Measurements from ENCODE around the gene STS. TPM values are rescaled to one million over a fixed set of nuclear protein-coding genes. Genes with fewer than 3 reads are reported as not detected.
A peak's percentile ranks its signal among the peaks of the same experiment; 100 is the strongest.

Gene STS, protein sequence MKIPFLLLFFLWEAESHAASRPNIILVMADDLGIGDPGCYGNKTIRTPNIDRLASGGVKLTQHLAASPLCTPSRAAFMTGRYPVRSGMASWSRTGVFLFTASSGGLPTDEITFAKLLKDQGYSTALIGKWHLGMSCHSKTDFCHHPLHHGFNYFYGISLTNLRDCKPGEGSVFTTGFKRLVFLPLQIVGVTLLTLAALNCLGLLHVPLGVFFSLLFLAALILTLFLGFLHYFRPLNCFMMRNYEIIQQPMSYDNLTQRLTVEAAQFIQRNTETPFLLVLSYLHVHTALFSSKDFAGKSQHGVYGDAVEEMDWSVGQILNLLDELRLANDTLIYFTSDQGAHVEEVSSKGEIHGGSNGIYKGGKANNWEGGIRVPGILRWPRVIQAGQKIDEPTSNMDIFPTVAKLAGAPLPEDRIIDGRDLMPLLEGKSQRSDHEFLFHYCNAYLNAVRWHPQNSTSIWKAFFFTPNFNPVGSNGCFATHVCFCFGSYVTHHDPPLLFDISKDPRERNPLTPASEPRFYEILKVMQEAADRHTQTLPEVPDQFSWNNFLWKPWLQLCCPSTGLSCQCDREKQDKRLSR
- 4.3 TPM for total RNA-seq
- long read RNA-seq, partial matches to known transcripts, result 1 of 13 reads
- long read RNA-seq, other reads (novel, unspliced or antisense), result 12 of 13 reads

DNA sequence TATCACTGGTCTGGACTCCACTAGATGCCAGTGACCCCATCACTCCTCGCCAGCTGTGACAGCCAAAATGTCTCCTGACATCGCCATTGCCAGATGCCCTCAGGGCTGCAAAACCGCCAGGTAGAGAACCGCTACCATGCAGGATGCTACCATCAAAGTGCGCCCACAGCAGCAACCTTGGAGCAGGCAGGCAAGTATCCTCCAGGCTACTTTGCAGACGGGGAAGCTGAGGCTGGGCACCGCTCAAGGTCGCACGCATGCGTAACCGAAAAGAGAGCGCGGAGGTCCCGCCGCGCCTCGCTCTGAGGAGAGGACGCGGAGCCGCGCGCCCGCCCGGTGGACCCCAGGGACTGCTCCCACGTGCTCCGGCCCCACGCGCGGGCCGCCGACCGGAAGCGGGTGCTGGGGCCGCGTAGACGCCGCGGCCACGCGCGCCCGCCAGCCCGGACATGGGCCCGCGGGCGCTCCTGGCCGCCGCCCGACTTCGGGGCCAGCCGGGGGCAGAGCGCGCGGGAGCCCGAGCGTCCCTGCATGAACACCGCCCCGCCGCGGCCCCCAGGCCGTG lies at the start of gene STS:
Gene STS, plus strand, starts transcription at position 300 of the 565 bp plus-strand sequence. CDS start 105,488 bp downstream, outside the sequence.
- intact Hi-C loops (cut with DNase I), result no loop called here
- DNase-seq (peak; percentile 58), ATAC-seq (ENCODE audit: poor library complexity) (peak; percentile 67)

GRCh38 chrX:7100022-7100421 lies 47.5 kb upstream of the STS start:
- intact Hi-C loops (cut with DNase I), result no loop called here
- ATAC-seq (ENCODE audit: poor library complexity) (no peak), DNase-seq (no peak)

DNA sequence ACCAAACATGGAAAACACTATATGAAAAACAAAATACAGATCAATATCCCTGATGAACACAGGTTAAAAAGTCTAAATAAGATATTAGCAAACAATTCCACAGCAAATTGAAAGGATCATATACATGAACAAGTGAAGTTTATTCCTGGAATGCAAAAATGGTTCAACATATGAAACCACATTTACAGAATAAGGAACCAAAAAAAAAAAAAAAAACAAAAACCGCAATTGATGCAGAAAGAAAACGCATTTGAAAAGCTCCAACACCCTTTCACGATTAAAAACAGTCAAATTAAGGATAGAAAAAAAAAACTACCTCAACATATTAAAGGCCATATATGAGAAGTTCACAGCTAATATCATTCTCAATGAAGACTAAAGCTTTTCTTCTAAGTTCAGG lies 45.4 kb upstream of the STS start:
- DNase-seq, result no peak
- intact Hi-C loops (cut with DNase I), result no loop called here
- no peak for ATAC-seq (ENCODE audit: poor library complexity)

DNA sequence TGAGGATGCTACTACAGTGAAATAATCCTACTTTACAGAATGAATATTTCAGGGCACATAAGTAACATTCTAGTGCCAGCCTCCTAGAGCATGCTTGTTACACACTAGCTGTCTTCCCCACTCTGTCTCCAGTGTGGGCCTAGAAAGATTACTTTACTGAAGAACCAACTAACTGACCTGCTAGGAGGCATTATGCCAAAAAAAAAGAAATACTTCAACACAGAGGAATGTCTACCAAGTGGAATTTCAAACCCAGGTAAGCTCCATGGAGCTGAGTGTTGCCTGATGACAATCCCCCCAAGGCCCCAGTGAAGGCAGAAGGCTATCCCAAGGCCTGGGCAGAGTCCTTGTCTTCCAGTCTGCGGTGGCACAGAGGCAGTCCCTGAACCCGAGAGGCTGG lies 40.9 kb upstream of the STS start:
- intact Hi-C loops (cut with DNase I), result no loop called here
- DNase-seq (no peak), ATAC-seq (ENCODE audit: poor library complexity) (no peak)

DNA sequence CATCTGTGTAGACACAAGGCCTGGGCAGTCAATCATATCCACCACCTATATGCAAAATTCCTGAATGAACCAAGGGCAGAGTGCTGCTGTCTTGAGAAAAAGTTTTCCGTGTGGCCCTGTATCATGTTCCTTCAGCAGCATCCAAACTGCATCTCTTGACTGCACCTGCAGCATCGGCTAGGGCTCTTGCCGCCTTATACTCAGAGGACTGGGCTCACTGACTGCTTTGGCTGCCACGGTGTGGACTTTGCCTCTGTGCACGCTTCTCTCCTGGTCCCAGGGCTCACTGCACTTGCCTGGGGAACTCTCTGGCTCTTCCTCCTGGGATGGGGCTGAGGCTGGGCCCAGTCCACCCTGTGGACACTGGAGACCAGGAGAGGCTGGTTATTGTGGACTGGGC lies 39.5 kb upstream of the STS start:
- ATAC-seq (ENCODE audit: poor library complexity), result no peak
- intact Hi-C loops (cut with DNase I), result no loop called here

GRCh38 chrX:7109049-7109531 lies 38.4 kb upstream of the STS start:
- no peak for DNase-seq
- intact Hi-C loops (cut with DNase I), result no loop called here
- ATAC-seq (ENCODE audit: poor library complexity), result no peak

More for the DNA sequence above, 39.5 kb upstream of the STS start:
- no peak for DNase-seq

- intact Hi-C loops (cut with DNase I), result no loop called here
- ATAC-seq (ENCODE audit: poor library complexity), result no peak
- DNase-seq, result no peak
These were observed 37.4 kb upstream of the STS start for GRCh38 chrX:7109838-7110793.

GRCh38 chrX:7110821-7111276 lies 36.7 kb upstream of the STS start:
- DNase-seq (no peak), ATAC-seq (ENCODE audit: poor library complexity) (no peak)
- intact Hi-C loops (cut with DNase I), result no loop called here

DNA sequence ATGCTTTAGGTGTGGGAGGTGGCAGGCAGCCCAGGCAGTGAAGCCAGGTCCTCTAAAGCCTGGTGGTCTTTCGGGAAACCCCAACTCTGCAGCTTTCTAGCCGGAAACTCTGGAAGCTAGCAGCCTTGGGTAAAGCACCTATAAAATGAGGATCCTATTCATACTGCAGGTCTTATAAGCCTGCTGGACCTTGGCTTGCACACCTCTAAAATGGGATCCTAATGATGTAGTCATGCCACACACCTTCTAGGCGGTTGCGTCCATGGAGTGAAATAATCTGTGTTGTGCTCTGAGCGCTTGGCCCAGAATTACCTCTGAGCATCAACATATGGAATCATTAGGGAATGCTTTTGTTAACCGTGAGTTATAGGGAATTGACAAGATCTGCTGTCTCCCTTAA lies 36.0 kb upstream of the STS start:
- intact Hi-C loops (cut with DNase I), result no loop called here
- DNase-seq, result no peak
- ATAC-seq (ENCODE audit: poor library complexity), result no peak

GRCh38 chrX:7112071-7112470 lies 35.4 kb upstream of the STS start:
- intact Hi-C loops (cut with DNase I), result no loop called here
- ATAC-seq (ENCODE audit: poor library complexity) (no peak), DNase-seq (no peak)

DNA sequence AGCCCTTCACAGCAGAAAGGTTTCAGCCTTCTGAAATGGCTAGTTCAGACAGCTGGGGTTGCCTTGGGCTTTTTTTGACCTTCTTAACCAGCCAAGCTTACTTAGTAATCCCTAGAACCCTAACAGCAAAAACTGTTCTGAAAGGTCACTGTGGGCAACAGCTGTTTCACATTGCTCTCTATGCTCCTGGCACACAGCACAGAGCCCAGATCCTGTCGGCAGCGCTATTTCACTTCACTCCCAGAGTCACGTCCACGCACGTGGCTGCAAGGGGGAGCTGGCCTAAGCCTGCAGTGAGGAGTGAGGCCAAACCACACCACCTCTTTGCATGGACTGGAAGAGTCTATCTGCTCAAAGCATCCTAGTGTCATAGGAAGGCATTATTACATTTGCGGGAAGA lies 32.0 kb upstream of the STS start:
- intact Hi-C loops (cut with DNase I), result no loop called here
- ATAC-seq (ENCODE audit: poor library complexity), result peak; percentile 93
- DNase-seq, result peak; percentile 52

DNA sequence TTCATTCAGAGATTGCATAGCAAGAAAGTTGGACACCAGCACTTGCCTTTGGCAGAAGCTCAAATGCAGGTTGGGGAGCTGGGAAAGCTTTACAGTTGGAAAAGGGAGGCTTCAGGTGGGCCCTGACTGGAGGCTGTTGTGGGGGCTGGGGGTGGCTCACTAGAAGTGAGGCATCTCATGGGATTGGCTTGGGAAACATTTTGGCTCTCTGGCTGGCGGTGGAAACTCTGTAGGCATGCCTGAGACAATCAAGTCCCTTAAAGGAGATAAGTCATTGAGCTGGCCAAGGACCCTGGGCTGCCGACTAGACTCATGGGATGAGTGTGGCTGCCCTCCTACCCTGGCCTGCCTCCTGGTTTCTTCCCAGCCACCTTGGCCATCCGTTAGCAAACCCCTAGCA lies 31.4 kb upstream of the STS start:
- DNase-seq (no peak), ATAC-seq (ENCODE audit: poor library complexity) (peak; percentile 34)
- intact Hi-C loops (cut with DNase I), result no loop called here

GRCh38 chrX:7117587-7117986 lies 29.9 kb upstream of the STS start:
- intact Hi-C loops (cut with DNase I), result no loop called here
- DNase-seq (no peak), ATAC-seq (ENCODE audit: poor library complexity) (no peak)

- intact Hi-C loops (cut with DNase I), result no loop called here
- peak; percentile 34 for ATAC-seq (ENCODE audit: poor library complexity)
These were observed 27.3 kb upstream of the STS start for GRCh38 chrX:7119950-7120877.

GRCh38 chrX:7120878-7121219 lies 26.7 kb upstream of the STS start:
- ATAC-seq (ENCODE audit: poor library complexity) (no peak), DNase-seq (no peak)
- intact Hi-C loops (cut with DNase I), result no loop called here

More at GRCh38 chrX:7119950-7120877, 27.3 kb upstream of the STS start:
- DNase-seq, result no peak

DNA sequence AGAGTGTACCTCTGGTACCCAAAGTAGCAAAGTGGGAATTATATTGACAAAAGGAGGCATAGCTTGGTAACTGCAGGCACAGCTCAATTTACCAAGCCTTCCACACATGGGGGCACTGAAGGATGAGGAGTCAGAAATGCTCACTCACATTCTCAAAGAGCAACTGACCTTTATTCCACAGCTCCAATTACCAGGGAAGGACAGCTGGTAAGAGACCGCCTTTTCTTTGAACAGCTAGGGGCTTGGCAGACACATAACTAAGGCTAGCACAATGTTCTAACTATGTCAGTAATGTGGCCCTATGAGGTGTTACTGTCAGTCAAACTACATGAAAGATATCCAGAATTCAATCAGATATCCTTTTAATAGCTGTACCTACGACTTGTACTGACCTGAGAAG lies 20.5 kb upstream of the STS start:
- intact Hi-C loops (cut with DNase I), result no loop called here
- DNase-seq, result no peak
- ATAC-seq (ENCODE audit: poor library complexity), result no peak

DNA sequence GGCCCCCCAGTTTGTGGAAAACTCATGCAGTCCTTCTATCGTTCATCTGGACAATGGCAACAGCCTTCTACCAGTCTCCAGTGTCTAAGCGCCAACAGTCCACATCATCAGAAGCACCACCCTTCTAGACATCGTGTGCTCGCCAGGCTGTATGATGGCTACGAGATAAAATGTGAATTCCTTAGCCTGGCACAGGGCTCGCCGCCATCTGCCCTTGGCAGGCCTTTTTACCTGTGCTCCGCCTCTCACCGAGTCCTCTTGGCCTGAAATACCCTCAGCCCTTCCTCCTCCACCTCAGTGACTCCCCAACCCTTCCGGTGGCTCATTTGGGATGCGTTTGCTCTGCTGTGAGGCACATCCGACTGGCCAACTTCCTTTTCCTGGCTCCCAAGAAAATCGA lies 15.9 kb upstream of the STS start:
- intact Hi-C loops (cut with DNase I), result no loop called here
- ATAC-seq (ENCODE audit: poor library complexity), result no peak
- no peak for DNase-seq
